ENCODE measurements around the gene LGALS14. TPM values are rescaled to one million over a fixed set of nuclear protein-coding genes. Genes with fewer than 3 reads are reported as not detected.
"Not testable (repeated sequence)": the region's sequence is repeated elsewhere in the genome, so short reads cannot be mapped to it uniquely, and the experiment has no call there.

The LGALS14 gene
- total RNA-seq, 4 donors from 2014 or later = not detected

- TF ChIP-seq POLR2A (IDR thresholded peaks at IDR 0.05) (no peak), CTCF (IDR thresholded peaks at IDR 0.05) (no peak)
- Histone ChIP-seq H3K9me3 (no peaks in the 10 kb centered on the region), H3K36me3 (no peaks in the 10 kb centered on the region), H3K27me3 (no peaks in the 10 kb centered on the region), H3K4me3 (replicated peaks in 1 of 3) (no peak overlapping the region), H3K4me1 (peaks cover 0 to 10% of the 10 kb centered on the region in 2 donors), H3K27ac (no peak overlapping the region)
- intact Hi-C loops (cut with DNase I) = no loop called here
- WGBS, 2 donors = 91 to 94% methylated on average over 5 of the region's 5 CpGs
- DNase-seq = no peak
Measured at GRCh38 chr19:39681416-39681815, 22.9 kb upstream of the LGALS14 start.

GRCh38 chr19:39684267-39684666 is 20.0 kb upstream of the LGALS14 start:
- DNase-seq = no peak
- no peaks in the 10 kb centered on the region for H3K27me3 ChIP-seq
- peaks cover 0 to 2% of the 10 kb centered on the region in 2 donors for H3K4me1 ChIP-seq
- no peaks in the 10 kb centered on the region for H3K36me3 ChIP-seq
- TF ChIP-seq CTCF (IDR thresholded peaks at IDR 0.05) = no peak
- TF ChIP-seq POLR2A (IDR thresholded peaks at IDR 0.05) = no peak
- 81 to 84% methylated on average over 5 of the region's 5 CpGs for WGBS, 2 donors
- H3K4me3 ChIP-seq (replicated peaks in 1 of 3) = no peak overlapping the region
- no peak overlapping the region for H3K27ac ChIP-seq
- H3K9me3 ChIP-seq = no peaks in the 10 kb centered on the region
- intact Hi-C loops (cut with DNase I) = no loop called here

GRCh38 chr19:39686739-39687138 is 17.5 kb upstream of the LGALS14 start:
- Histone ChIP-seq H3K27ac (no peak overlapping the region), H3K9me3 (no peaks in the 10 kb centered on the region), H3K4me3 (replicated peaks in 1 of 3) (no peak overlapping the region), H3K4me1 (no peaks in the 10 kb centered on the region), H3K36me3 (no peaks in the 10 kb centered on the region), H3K27me3 (no peaks in the 10 kb centered on the region)
- TF ChIP-seq CTCF (IDR thresholded peaks at IDR 0.05) = no peak
- TF ChIP-seq POLR2A (IDR thresholded peaks at IDR 0.05) = no peak
- no peak for DNase-seq
- intact Hi-C loops (cut with DNase I) = no loop called here
- 67 to 74% methylated on average over 3 of the region's 3 CpGs for WGBS, 2 donors

- H3K36me3 ChIP-seq; H3K9me3 ChIP-seq; H3K27me3 ChIP-seq; H3K27ac ChIP-seq; H3K4me1 ChIP-seq; intact Hi-C loops (cut with DNase I); DNase-seq; H3K4me3 ChIP-seq (replicated peaks in 1 of 3): not testable (repeated sequence)
- WGBS, 2 donors = 73 to 80% methylated on average over 4 of the region's 4 CpGs
Measured at GRCh38 chr19:39688637-39689036, 15.6 kb upstream of the LGALS14 start.

- no peaks in the 10 kb centered on the region for H3K36me3 ChIP-seq
- H3K27me3 ChIP-seq = no peaks in the 10 kb centered on the region
- H3K27ac ChIP-seq = no peak overlapping the region
- no peak overlapping the region for H3K4me3 ChIP-seq (replicated peaks in 1 of 3)
- H3K4me1 ChIP-seq = no peaks in the 10 kb centered on the region
- WGBS, 2 donors = 74 to 90% methylated on average over 3 of the region's 3 CpGs
- no peak for DNase-seq
- no peaks in the 10 kb centered on the region for H3K9me3 ChIP-seq
- intact Hi-C loops (cut with DNase I) = no loop called here
- TF ChIP-seq POLR2A (IDR thresholded peaks at IDR 0.05) = no peak
- TF ChIP-seq CTCF (IDR thresholded peaks at IDR 0.05) = no peak
Measured at GRCh38 chr19:39692166-39692565, 12.1 kb upstream of the LGALS14 start.

GRCh38 chr19:39692822-39693221 is 11.5 kb upstream of the LGALS14 start:
- Histone ChIP-seq H3K27me3 (no peaks in the 10 kb centered on the region), H3K4me3 (replicated peaks in 1 of 3) (no peak overlapping the region), H3K36me3 (no peaks in the 10 kb centered on the region), H3K9me3 (no peaks in the 10 kb centered on the region), H3K27ac (no peak overlapping the region), H3K4me1 (no peaks in the 10 kb centered on the region)
- TF ChIP-seq POLR2A (IDR thresholded peaks at IDR 0.05) (no peak), CTCF (IDR thresholded peaks at IDR 0.05) (no peak)
- intact Hi-C loops (cut with DNase I) = no loop called here
- 75 to 76% methylated on average over 1 of the region's 1 CpG for WGBS, 2 donors
- DNase-seq = no peak
